Smooth muscle cell of the brain vasculature (primary cell): ENCODE data around the gene SOX9.

ENCODE experiments used
- DNase-seq: peaks from one replicate; pipeline ENCODE4 v3.0.0-alpha.2; 2012; ENCODE audit warnings: low read depth, low spot score

SOX9 gene

GRCh38 chr17:72120642-72121163 lies at the start of gene SOX9:
TSS of gene SOX9 (plus strand) at chr17:72121020. CDS start at chr17:72121392, 372 bp downstream.
- DNase-seq: no peak

- no peak for DNase-seq
Observed at GRCh38 chr17:72071330-72071729, 49.5 kb upstream of the SOX9 start.

- DNase-seq: no peak
Observed at GRCh38 chr17:72075995-72076677, 44.7 kb upstream of the SOX9 start.

DNA sequence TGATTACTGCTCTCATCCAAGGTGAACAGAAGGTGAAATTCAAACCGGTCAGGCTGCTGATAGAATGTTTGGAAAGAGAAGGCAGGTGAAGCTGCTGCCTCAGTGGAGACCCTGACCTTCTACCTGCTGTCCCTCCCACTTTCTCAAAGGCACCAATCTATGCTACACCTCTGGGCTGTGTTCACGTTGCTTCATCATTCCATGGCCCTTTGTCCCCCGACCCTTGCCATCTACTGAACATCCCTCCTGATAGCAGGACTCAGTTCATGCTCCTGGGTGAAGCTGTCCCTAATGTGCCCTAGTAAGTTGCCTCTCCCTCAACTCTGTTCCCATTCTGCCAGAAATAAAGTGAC lies 44.2 kb upstream of the SOX9 start:
- DNase-seq: no peak

GRCh38 chr17:72077326-72077960 lies 43.4 kb upstream of the SOX9 start:
- no peak for DNase-seq

GRCh38 chr17:72079700-72080099 lies 41.1 kb upstream of the SOX9 start:
- DNase-seq: no peak

GRCh38 chr17:72087876-72088275 lies 32.9 kb upstream of the SOX9 start:
- DNase-seq: no peak

DNA sequence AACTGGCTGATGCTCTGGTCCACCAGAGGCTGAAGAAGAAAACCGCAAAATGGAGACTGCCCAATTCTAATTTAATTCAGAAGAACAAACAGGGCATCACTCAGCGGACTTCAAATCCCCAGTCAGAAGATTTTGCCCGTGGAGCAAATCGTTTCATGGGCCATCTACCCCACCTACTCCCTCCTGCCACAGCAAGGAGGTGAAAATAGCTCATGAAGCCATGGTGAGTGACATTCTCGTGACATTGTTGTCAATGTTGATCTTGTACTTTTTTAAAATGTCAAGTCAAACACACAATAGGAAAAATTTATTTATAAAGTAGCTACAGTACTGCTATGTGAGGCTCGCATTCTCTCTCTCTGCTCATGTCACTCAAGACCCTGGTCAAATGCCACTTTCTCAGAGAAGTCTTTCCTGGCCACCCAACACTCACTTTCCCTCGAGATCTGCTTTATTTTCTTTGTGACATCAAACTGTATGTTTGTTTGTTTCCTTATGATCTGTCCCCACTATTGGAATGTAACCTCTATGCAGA lies 31.3 kb upstream of the SOX9 start:
- DNase-seq: no peak

GRCh38 chr17:72090108-72090507 lies 30.7 kb upstream of the SOX9 start:
- DNase-seq: no peak

GRCh38 chr17:72092710-72093322 lies 28.0 kb upstream of the SOX9 start:
- DNase-seq: no peak

DNA sequence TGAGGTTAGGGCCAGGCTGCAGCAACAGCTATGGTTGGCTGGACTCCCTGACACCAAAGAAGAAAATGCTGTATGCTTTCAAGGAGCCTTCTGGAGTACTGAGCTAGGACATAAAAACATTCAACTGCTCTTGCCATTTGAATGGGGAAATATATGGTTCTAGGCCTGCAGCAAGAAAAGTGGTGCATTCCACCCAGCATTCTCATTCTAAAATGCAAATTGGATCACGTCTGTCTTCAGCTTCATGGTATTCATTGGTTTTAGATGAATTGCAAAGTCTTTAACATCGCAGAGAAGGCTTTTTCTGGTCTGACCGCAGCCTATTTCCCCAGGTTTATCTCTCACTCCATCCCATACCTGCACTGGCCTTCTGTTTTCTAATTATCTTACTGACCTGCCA lies 27.1 kb upstream of the SOX9 start:
- DNase-seq: no peak

GRCh38 chr17:72095316-72095715 lies 25.5 kb upstream of the SOX9 start:
- no peak for DNase-seq

GRCh38 chr17:72097144-72097543 lies 23.7 kb upstream of the SOX9 start:
- no peak for DNase-seq

- DNase-seq: no peak
Observed at GRCh38 chr17:72099919-72100318, 20.9 kb upstream of the SOX9 start.

- DNase-seq: no peak
Observed at GRCh38 chr17:72100470-72100869, 20.4 kb upstream of the SOX9 start.

GRCh38 chr17:72101526-72101925 lies 19.3 kb upstream of the SOX9 start:
- no peak for DNase-seq

DNA sequence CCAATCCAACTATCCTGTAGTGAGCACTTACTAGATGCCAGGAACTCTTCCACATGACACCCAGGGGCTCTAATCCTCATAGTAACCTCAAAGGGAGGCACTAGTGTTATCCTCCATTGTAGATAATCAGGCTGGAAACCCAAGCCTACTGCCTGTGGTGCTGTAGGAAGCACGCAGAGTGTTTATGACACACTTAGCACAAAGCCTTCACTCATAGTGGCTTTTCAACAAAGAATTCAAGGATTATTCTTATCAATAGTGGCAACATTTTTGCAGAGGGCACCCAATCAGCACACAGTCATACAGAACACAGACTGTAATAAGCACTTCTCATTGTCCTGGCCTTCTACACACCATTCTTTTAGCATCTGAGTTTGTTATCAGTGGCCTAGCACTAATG lies 18.5 kb upstream of the SOX9 start:
- DNase-seq: no peak

GRCh38 chr17:72104164-72104862 lies 16.5 kb upstream of the SOX9 start:
- no peak for DNase-seq

DNA sequence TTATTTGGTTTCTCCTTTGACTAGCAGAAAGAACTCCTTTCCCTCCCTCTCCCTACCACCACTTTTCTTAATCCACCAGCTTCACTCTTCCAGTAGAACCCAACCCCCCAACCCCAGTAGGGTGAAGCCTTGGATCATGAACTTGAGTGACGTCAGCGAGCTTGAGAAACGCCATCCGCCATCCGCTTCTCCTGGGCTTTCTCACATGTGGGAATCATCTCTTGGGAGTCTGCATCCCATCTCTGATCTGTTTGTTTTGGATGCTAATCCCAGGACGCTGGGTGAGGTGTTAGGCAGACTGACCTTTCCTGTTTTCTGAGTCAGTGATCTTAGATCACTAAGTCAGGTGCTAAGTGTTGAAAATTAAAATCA lies 16.0 kb upstream of the SOX9 start:
- no peak for DNase-seq

- no peak for DNase-seq
Observed at GRCh38 chr17:72107100-72107499, 13.7 kb upstream of the SOX9 start.

GRCh38 chr17:72110231-72110941 lies 10.4 kb upstream of the SOX9 start:
- DNase-seq: no peak

GRCh38 chr17:72110942-72111318 lies 9.9 kb upstream of the SOX9 start:
- DNase-seq: no peak
